WTC11 (cell line): ENCODE data around the gene HIPK2.

Source experiments
- CBFB ChIP-seq: sonication (generic); formaldehyde crosslinking; IDR thresholded peaks from 2 replicates; pipeline ENCODE4 v1.8.1; 2022; ENCODE audit warnings: mild to moderate bottlenecking, low read depth, missing genetic modification reagents
- CREB1 ChIP-seq: sonication (generic); formaldehyde crosslinking; IDR thresholded peaks from 2 replicates; pipeline ENCODE4 v1.8.0; 2023; ENCODE audit warnings: mild to moderate bottlenecking, missing genetic modification reagents
- ELF4 ChIP-seq: sonication (generic); formaldehyde crosslinking; IDR thresholded peaks from 2 replicates; pipeline ENCODE4 v1.8.1; 2022; ENCODE audit warnings: low read depth, mild to moderate bottlenecking, moderate library complexity, missing genetic modification reagents
- FOXK1 ChIP-seq: sonication (generic); formaldehyde crosslinking; IDR thresholded peaks from 2 replicates; pipeline ENCODE4 v1.8.0; 2022; ENCODE audit warnings: mild to moderate bottlenecking, moderate library complexity, missing genetic modification reagents
- ZBTB21 ChIP-seq: sonication (generic); formaldehyde crosslinking; IDR thresholded peaks from 2 replicates; pipeline ENCODE4 v1.8.1; 2023; ENCODE audit warnings: mild to moderate bottlenecking, missing genetic modification reagents, borderline replicate concordance
- TF ChIP-seq, protein P1 (sequence below): sonication (generic); formaldehyde crosslinking; conservative IDR thresholded peaks from 2 replicates; pipeline ENCODE4 v1.8.1; 2023; ENCODE audit warnings: mild to moderate bottlenecking, low read depth, missing genetic modification reagents, moderate library complexity
- TF ChIP-seq, protein P2 (sequence below): fragments of 200-600 bp; IDR thresholded peaks from 2 replicates; pipeline ENCODE4 v1.8.0; 2022; ENCODE audit warnings: antibody characterized with exemption
- TF ChIP-seq, protein P3 (sequence below): sonication (generic); formaldehyde crosslinking; IDR thresholded peaks from 2 replicates; pipeline ENCODE4 v1.8.0; 2022; ENCODE audit warnings: mild to moderate bottlenecking, missing genetic modification reagents

DNA sequence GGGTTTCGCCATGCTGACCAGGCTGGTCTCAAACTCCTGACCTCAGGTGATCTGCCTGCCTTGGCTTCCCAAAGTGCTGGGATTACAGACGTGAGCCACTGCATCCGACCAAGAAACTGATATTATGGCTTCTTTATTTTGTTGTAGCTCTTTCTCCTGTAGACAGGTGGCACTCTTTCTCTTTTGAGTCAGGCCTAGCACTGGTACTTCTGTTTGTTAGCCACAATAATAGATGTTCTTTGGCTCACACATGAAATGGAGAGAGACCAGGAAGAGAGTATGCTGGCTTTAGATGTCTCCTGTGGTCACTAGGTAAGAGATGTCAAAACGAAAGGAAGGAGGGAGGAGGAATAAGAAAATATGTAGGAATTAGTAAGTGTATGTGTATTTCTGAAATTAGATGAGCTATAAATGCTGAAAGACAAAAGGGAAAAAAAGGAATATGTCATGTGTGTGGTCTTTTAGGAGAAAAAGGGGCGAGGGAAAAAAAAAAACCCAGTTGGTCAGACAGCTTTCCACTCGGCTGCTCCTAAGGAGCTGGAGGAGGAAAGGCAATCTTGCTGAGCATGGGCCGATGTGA, 175.6 kb downstream of the HIPK2 start:
- TF ChIP-seq, protein P1, sequence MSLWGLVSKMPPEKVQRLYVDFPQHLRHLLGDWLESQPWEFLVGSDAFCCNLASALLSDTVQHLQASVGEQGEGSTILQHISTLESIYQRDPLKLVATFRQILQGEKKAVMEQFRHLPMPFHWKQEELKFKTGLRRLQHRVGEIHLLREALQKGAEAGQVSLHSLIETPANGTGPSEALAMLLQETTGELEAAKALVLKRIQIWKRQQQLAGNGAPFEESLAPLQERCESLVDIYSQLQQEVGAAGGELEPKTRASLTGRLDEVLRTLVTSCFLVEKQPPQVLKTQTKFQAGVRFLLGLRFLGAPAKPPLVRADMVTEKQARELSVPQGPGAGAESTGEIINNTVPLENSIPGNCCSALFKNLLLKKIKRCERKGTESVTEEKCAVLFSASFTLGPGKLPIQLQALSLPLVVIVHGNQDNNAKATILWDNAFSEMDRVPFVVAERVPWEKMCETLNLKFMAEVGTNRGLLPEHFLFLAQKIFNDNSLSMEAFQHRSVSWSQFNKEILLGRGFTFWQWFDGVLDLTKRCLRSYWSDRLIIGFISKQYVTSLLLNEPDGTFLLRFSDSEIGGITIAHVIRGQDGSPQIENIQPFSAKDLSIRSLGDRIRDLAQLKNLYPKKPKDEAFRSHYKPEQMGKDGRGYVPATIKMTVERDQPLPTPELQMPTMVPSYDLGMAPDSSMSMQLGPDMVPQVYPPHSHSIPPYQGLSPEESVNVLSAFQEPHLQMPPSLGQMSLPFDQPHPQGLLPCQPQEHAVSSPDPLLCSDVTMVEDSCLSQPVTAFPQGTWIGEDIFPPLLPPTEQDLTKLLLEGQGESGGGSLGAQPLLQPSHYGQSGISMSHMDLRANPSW = no peak
- TF ChIP-seq, protein P2, sequence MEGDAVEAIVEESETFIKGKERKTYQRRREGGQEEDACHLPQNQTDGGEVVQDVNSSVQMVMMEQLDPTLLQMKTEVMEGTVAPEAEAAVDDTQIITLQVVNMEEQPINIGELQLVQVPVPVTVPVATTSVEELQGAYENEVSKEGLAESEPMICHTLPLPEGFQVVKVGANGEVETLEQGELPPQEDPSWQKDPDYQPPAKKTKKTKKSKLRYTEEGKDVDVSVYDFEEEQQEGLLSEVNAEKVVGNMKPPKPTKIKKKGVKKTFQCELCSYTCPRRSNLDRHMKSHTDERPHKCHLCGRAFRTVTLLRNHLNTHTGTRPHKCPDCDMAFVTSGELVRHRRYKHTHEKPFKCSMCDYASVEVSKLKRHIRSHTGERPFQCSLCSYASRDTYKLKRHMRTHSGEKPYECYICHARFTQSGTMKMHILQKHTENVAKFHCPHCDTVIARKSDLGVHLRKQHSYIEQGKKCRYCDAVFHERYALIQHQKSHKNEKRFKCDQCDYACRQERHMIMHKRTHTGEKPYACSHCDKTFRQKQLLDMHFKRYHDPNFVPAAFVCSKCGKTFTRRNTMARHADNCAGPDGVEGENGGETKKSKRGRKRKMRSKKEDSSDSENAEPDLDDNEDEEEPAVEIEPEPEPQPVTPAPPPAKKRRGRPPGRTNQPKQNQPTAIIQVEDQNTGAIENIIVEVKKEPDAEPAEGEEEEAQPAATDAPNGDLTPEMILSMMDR = peak; percentile 53
- TF ChIP-seq, protein P3, sequence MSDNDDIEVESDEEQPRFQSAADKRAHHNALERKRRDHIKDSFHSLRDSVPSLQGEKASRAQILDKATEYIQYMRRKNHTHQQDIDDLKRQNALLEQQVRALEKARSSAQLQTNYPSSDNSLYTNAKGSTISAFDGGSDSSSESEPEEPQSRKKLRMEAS (CRISPR knock-in tag) = no peak
- no peak for TF ChIP-seq ELF4 (CRISPR knock-in tag)
- TF ChIP-seq ZBTB21 (CRISPR knock-in tag) = no peak
- no peak for TF ChIP-seq CBFB
- TF ChIP-seq CREB1 (CRISPR knock-in tag) = no peak
- TF ChIP-seq FOXK1 (CRISPR knock-in tag) = no peak
